Skin of body (tissue), 2 donors: ENCODE results near the gene AKT1S1. TPM values are rescaled to one million over a fixed set of nuclear protein-coding genes. Genes with fewer than 3 reads are reported as not detected.
"Not testable (repeated sequence)": the region's sequence is repeated elsewhere in the genome, so short reads cannot be mapped to it uniquely, and the experiment has no call there.

Experiments used
- DNase-seq: peaks from one replicate; lab custom pipeline; 2025; lab: John Stamatoyannopoulos, UW
- total RNA-seq: library from RNA; depleted of rRNA; stranded (reverse); fragments of >200 nt; gene quantifications from one replicate; pipeline ENCODE4 v1.2.3, GENCODE V29; 2014

Gene AKT1S1
- 4.3 TPM for total RNA-seq

- DNase-seq, result peak; percentile 100
Observed at GRCh38 chr19:49877020-49877878, at the start of gene AKT1S1, which contains the start of gene TBC1D17. TSS of gene AKT1S1 (minus strand) at chr19:49877355. CDS start at chr19:49873295, 4,060 bp downstream. TSS of gene TBC1D17 (plus strand) at chr19:49877702. CDS start at chr19:49877724, 22 bp downstream.

DNA sequence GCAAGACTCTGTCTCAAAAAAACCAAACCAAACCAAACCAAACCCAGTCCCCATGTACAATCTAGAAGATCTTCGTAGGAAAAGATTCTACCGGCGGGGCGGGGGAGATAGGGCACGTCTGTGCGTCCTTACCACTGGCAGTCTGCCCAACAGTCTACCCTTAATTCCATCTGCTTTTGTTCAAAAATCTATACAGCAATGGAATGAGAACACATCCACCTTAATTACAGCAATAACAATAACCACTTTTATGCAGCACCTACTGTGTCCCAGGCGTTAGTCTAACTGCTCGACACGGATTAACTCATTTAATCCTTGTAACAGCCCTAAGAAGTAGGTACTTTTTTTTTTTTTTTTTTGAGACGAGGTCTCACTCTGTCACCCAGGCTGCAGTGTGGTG, 49.4 kb upstream of the AKT1S1 start:
- DNase-seq, result no peak

GRCh38 chr19:49925486-49925885, 48.3 kb upstream of the AKT1S1 start:
- no peak for DNase-seq

GRCh38 chr19:49924881-49925210, 47.7 kb upstream of the AKT1S1 start:
- not testable (repeated sequence) for DNase-seq

DNA sequence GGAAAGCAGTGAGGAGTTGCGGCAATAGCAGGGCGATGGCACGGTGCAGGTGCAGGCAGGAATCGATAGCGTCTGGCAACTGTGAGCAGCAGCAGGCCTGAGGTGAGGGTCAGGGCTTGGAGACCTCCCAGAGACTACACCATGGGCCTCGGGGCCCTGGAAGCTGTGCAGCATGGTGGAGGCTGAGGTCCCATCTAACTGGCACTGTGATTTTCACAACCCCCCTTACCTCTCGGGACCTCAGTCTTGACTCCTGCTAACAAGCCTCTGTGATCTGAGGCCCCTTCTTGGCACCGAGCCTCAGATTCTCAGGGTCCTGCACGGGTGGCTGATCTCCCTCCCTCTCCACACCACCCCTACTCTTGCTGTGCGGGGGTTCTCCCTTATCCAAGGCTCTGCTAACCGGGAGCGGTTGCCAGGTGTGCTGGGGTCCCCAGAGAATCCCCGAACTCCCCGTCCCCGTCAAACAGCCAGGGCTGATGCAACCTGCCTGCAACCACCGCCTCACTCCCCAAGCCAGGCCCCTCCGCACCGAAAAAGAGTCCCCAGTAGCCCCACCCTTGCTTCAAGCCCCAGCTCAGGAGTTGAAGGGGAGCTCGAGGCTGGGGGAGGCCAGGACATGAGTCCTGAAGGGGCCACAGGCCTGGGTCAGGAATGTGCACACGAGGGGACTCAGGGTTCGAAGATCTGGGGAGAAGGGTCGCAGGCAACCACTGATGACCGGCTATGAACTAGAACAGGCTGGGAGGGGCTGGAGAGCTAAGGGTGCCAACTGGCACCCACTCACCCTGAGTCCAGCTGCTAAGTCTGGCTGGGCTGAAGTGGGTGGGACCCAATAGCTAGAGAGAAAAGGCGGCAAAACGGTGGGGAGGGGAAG, 47.1 kb upstream of the AKT1S1 start:
- no peak for DNase-seq

- no peak for DNase-seq
Observed at GRCh38 chr19:49923055-49924003, 46.2 kb upstream of the AKT1S1 start.

GRCh38 chr19:49921871-49922795, 45.0 kb upstream of the AKT1S1 start:
- no peak for DNase-seq

GRCh38 chr19:49920624-49921363, 43.6 kb upstream of the AKT1S1 start:
- DNase-seq, result no peak

DNA sequence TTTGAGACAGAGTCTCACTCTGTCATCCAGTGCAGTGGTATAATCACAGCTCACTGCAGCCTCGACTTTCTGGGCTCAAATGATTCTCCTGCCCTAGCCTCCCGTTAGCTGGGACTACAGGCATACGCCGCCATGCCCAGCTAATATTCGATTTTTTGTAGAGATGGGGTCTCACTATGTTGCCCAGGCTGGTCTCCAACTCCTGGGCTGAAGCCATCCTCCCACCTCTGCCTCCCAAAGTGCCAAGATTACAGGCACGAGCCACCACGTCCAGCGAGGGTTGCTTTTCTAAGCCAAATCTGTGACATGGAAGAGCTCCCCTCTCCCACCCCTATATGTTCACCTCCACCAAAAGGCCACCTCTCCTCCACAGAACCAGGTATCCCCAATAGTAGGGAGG, 40.9 kb upstream of the AKT1S1 start:
- DNase-seq, result no peak

DNA sequence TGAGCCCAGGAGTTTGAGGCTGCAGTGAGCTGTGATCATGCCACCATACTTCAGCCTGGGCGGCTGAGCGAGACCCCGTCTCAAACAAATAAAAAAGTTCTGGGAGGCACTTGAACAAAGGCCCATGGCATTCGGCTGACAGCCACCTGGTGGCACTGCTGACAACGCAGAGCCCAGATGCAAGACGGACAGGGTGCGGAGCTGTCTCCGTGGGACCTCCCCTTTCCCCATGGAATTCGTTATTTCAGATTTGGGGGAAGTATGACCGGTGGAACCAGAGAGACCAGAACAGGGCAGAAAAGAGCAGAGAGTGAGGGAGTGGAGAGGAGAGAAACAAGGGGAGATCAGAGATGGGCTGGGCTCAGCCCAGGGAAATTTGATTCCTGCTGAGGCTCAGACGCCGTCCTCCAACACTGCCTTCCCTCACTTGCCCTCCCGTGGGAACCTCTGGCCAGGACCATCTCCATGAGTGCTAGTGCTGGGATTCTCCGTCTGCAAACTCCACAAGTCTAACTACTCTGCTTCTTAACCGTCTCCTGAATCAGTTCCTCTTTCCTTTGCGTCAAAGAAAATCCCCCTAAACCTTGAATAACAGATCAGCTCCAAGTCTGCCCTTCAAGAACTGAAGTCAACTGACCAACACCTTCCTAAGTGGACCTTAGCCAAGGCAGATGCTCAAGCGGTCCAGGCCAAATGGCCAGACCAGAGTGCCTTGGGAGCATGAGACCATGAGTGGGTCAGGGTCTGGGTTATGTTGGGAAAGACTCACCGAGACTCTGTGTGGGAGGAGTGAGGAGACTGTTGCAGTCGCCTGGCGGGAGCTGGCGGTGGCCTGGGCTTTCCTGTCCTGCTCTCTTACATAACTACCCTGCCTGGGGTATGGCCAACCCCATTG, 39.9 kb upstream of the AKT1S1 start:
- DNase-seq, result no peak

DNA sequence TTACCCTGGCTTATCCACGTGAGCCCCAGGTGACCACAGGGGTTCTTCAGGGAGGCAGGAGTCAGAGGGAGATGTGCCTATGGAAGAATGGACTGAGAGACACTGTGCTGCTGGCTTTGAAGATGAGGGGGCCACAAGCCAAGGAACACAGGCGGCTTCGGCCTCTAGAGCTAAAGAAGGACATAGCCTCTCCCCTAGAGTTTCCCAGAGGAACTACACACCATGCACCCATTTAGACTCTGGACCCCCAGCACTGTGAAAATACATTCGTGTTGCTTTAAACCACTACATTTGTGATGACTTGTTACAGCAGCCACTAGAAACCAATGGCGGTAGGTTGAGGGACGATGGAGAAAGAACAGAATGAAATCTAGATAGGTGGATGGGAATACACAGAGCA, 38.1 kb upstream of the AKT1S1 start:
- no peak for DNase-seq

- no peak for DNase-seq
Observed at GRCh38 chr19:49913720-49914119, 36.6 kb upstream of the AKT1S1 start.

GRCh38 chr19:49912965-49913685, 36.0 kb upstream of the AKT1S1 start:
- no peak for DNase-seq

GRCh38 chr19:49911381-49912145, 34.4 kb upstream of the AKT1S1 start:
- no peak for DNase-seq

GRCh38 chr19:49910179-49910578, 33.0 kb upstream of the AKT1S1 start:
- no peak for DNase-seq

DNA sequence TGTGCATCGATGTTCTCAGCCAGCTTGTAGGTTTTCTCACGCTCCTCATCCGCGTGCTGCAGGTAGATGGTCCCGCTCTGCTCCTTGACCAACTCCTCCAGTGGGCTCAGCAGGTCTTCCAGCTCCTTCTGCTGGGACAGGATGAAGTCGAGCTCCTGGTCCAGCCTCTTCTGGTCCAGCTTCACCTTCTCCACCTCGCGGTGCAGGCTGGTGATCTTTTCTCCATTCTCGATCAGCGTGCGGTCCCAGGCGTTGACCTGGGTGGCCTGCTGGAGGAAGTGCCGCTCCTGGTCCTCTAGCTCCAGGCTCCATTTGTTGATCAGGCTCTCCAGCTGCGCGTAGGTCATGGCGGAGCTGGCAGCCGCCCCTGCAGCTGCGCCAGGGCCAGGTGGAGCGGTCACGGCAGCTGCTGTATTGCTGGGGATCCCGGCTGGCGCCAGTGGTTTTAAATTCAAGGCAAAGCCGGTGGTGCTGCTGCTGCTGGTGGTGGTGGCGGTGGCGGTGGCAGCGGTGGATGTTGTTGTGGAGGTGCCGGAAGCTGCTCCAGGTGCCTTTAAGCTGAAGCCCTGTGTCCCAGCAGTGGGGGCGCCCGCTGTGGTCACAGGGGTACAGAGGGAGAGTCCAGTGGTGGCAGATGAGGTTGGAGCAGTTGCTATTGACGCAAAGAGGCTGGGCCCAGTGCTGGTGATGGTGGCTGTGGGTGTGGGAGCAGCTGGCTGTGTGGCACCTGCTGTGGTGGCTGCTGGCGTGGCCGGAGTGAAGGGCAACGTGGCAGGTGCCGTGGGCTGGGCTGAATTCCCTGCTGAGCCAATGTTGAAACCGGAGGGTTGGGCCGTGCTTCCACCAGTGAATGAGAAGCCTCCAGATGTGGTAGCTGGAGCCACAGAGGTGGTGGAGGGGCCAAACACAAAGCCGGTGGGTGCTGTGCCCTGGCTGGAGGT, 31.6 kb upstream of the AKT1S1 start:
- no peak for DNase-seq
